Inflammatory macrophage (primary cell): ENCODE results near the gene CCDC146.
"Not testable (repeated sequence)": the region's sequence is repeated elsewhere in the genome, so short reads cannot be mapped to it uniquely, and the experiment has no call there.

Experiments
- DNase-seq, 2 donors: peaks; one replicate each; pipeline ENCODE4 v3.0.0-alpha.2; 2020 to 2022
- total RNA-seq, 18 experiments: gene quantifications; one replicate each; lab custom pipeline; 2026; ENCODE audit warnings: mixed read lengths in 6 of 18, inconsistent platforms in 2 of 18; lab: John Stamatoyannopoulos, UW

Gene CCDC146
- total RNA-seq = 1.1 to 7.3 (median 3.1) reads per million in 18 experiments

DNA sequence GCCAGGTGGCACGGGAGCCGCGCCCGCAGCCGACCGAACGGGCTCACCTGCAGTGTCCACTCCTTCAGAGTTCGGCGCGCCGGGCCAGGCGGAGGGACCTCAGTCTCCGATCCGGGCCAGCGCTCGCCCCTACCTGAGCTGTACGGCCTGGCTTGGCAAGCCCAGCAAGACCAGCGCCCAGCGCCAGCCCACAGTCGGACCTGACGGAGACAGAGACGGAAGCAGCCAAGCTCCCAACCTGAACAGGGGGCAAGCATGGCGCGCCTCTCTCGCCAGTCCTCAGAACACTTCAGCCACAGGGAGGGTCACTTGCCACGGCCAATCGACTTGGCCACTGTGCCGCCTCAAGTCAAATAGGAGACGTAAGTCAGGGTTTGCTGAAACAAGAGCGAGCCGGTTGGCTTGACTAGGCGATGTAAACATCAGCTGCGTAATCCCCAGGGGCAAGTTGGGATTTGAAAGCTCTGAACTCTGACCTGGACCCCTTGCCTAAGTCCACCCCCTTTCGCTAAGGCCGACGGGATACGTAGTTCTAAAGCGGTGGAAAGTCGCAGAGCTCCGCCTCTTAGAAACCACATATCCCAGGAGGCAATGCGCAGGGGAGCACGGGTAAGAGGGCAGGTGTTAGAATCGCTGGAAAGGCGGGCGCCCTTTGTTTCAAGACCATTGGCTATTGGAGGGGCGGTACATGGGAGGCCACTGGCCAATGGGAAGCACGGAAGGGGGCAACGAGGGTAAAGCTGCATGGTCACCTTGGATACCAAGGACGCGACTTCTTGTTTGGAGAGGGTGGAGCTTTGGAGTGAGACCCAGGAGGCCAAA, at the start of gene CCDC146:
TSS of gene CCDC146 (plus strand) at position 756 of the 822 bp plus-strand sequence. CDS start 45,054 bp downstream, outside the sequence.
- DNase-seq = peak; percentile 98 to 99

GRCh38 chr7:77074786-77075396, 47.5 kb upstream of the CCDC146 start:
- DNase-seq = not testable (repeated sequence)

DNA sequence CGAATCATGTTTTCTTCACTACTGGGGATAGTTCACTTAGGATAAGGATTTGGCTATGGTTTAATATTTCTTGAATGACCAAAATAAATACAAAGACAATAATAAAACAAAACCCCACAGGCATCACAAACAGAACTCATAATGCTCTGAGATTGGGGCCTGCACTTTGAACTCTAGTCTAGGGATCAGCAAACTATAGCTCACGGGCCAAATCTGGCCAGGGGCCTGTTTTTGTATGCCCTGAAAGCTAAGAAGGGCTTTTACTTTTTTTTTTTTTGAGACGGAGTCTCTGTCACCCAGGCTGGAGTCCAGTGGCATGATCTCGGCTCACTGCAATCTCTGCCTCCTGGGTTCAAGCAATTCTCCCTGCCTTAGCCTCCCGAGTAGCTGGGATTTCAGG, 45.4 kb upstream of the CCDC146 start:
- DNase-seq = not testable (repeated sequence)

GRCh38 chr7:77079112-77079511, 43.3 kb upstream of the CCDC146 start:
- DNase-seq = not testable (repeated sequence)

GRCh38 chr7:77079624-77080023, 42.8 kb upstream of the CCDC146 start:
- DNase-seq = not testable (repeated sequence)

DNA sequence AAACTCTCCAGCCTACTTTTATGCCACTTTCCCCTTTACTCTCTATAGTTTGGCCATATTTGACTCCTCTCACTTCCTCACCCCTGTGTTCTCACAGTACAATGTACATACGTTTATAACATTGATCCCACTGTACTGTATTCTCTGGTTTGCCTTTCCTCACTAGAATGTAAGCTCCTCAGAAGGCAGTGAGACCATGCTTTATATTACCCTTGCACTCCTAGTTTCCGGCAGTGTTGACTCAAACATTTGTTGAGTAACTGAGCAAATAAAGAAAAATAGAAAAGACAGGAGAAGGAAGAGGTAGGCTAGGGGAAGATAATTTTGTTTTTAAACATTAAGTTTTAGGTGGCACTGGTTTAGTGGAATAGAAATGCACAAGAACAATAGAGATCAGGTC, 42.2 kb upstream of the CCDC146 start:
- DNase-seq = not testable (repeated sequence)

DNA sequence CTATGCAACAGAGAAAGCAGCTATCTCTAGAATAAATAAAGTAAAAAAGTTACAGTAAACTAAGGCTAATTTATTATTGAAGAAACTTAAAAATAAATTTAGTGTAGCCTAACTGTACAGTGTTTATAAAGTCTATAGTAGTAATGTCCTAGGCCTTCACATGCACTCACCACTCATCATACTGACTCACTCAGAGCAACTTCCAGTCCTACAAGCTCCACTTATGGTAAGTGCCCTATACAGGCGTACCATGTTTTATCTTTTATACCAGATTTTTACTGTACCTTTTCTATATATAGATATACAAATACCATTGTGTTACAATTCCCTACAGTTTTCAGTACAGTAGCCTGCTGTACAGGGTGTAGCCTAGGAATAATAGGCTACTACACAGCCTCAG, 40.2 kb upstream of the CCDC146 start:
- not testable (repeated sequence) for DNase-seq

- DNase-seq = not testable (repeated sequence)
Measured at GRCh38 chr7:77092301-77092700, 30.1 kb upstream of the CCDC146 start.

DNA sequence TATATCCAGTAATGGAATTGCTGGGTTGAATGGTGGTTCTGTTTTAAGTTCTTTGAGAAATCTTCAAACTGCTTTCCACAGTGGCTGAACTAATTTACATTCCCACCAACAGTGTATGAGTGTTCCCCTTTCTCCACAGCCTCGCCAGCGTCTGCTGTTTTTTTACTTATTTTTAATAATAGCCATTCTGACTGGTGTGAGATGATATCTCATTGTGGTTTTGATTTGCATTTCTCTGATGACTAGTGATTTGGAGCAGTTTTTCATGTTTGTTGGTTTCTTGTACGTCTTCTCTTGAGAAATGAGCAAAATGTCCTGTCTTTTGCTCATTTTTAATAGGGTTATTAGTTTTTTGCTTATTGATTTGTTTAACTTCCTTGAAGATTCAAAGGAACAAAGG, 21.9 kb upstream of the CCDC146 start:
- DNase-seq = not testable (repeated sequence)

GRCh38 chr7:77101187-77101586, 21.2 kb upstream of the CCDC146 start:
- not testable (repeated sequence) for DNase-seq

DNA sequence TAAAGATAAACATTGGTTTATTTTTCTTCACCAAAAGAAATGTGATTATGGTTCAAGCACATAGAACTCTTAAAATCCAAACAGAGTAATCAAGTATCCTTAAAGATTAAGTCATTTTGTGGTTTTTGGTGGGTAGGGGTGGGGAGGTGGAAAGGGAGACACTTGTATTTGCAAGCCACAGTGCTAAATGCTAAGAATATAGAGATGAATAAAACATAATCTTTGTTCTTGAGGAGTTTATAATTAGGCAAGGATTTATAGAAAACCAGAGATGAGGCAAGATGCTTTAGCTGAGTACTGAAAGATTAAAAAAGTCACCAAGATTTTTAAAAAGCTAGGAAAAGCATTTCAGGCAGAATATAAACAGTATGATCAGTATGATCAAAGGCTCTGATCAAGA, 19.7 kb upstream of the CCDC146 start:
- DNase-seq = not testable (repeated sequence)

GRCh38 chr7:77105904-77106303, 16.5 kb upstream of the CCDC146 start:
- not testable (repeated sequence) for DNase-seq

- not testable (repeated sequence) for DNase-seq
Measured at GRCh38 chr7:77107659-77108058, 14.8 kb upstream of the CCDC146 start.

DNA sequence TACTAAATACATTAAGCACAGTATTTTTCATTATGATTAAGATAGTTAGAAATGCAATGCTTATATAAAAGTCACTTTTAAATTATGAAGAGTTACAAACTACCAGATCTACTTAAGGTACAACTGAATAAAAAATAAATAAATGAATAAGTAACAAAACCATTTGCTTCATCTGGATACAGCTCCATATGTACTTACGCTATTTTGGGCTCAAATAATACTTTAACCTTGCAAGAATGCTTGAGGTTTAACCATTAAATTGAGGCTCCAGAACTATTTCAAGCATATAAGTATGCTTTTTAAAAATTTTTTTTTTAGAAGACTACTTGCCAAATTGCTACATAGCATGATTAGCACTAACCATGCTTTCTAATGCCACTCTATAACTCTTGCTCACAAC, 14.1 kb upstream of the CCDC146 start:
- not testable (repeated sequence) for DNase-seq

GRCh38 chr7:77112719-77113306, 9.6 kb upstream of the CCDC146 start:
- peak in 1 of 2 donors; percentile 17 for DNase-seq

- peak in 1 of 2 donors; percentile 41 for DNase-seq
Measured at GRCh38 chr7:77125486-77125885, 3.1 kb downstream of the CCDC146 start.

DNA sequence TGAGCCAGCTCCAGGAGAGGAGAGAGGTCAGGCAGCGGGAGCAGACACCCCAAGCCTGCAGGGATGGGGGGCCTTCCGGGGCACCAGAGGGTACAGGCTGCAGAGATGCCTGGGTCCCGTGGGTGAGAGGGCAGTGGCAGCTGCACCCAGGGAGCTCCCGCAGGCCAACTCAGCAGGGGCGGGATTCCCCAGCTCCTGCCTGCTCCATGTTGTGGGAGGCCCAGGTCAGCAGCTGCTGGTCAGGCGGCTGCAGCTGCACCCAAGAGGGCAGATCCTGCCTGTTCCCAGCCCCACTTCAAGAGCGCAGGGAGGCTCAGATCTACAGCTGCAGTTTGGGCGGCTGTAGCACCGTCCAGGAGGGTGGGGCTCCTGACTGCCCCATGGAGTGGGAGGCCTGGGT, 4.6 kb downstream of the CCDC146 start:
- DNase-seq = peak in 1 of 2 donors; percentile 24

- DNase-seq = peak; percentile 68 to 76
Measured at GRCh38 chr7:77128582-77129410, 6.4 kb downstream of the CCDC146 start.

DNA sequence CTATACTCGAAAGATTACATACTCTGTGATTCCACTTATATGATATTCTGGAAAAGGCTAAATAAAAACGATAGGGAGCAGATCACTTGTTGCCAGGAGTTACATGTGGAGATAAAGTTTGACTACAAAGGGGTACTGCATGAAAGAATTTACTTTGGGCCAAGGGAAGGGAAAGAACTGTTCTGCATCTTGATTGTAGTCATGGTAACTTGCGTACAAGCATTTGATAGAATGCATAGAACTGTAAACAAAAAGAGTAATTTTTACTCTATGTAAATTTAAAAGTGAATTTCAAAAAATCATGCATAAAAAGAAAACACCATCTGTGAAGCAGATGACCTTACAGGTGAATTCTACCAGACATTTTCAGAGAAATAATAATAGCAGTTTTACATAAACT, 9.4 kb downstream of the CCDC146 start:
- DNase-seq = not testable (repeated sequence)

- DNase-seq = not testable (repeated sequence)
Measured at GRCh38 chr7:77138668-77139067, 16.3 kb downstream of the CCDC146 start.

- DNase-seq = peak in 1 of 2 donors; percentile 62
Measured at GRCh38 chr7:77140291-77140690, 17.9 kb downstream of the CCDC146 start.

DNA sequence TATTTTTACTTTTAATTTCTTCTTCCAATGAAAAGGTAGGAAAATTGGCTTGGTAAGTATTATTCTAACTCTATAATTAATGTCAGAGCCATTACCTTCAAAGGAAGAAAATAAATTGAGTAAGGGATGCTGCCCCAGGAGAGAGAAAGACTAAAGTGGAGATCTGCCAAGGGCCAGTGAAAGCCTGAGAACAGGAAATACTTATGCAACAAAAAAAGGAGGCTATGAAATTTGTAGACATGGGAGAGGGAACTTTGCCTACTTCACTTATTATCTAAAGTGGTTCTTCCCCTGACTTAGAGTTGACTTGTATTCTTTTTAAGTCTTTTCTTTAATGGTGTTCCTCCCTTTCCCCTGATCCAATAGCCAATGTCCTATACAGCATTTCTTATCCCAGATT, 29.8 kb downstream of the CCDC146 start:
- DNase-seq = peak; percentile 8 to 24
